Measurements from ENCODE around the gene PRSS2.

PRSS2 gene

DNA sequence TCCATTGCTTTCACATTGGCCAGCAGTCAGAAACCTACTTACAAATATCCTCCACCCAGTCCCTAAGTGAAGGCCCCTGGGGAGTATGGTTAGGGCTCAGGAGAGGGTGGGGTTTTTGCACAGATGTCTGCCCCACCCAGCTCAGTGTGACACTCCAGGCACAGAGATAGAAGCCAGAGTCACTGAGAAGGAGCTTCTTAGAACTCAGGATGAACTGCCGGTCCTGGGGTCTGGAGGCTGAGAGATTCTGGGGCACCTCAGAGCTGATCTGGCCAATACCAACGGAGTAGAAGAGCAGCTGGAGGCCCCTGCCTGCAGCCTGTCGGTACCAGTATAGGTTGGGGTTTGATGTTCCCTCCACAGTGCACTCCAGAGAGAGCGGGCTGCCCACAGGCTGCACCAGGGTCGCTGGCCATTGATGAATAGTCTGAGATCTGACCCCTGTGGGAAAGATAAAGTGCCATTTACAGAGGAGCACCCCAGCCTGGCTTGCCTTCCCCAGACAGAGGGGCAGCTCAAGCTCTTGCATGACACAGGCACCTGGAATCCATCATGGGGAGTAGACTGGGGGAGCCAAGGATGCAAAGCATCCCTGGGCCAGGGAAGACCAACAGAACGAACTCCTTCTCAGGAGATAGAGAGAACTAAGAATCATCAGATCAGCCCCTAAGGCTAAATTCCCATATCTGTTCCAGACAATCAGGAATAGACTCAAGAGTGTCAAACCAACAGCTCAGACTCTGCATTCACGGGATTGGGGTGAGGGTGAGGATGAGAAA, 41.9 kb downstream of the PRSS2 start:
- no peak for DNase-seq (ENCODE audit: low read depth in 1 of 2, low spot score in 1 of 2)
- H3K27ac ChIP-seq (replicated peaks), result no peak overlapping the region
- peaks cover 9% of the 10 kb centered on the region for H3K27me3 ChIP-seq (ENCODE audit: insufficient read depth, poor library complexity, severe bottlenecking)
- TF ChIP-seq, protein P1, sequence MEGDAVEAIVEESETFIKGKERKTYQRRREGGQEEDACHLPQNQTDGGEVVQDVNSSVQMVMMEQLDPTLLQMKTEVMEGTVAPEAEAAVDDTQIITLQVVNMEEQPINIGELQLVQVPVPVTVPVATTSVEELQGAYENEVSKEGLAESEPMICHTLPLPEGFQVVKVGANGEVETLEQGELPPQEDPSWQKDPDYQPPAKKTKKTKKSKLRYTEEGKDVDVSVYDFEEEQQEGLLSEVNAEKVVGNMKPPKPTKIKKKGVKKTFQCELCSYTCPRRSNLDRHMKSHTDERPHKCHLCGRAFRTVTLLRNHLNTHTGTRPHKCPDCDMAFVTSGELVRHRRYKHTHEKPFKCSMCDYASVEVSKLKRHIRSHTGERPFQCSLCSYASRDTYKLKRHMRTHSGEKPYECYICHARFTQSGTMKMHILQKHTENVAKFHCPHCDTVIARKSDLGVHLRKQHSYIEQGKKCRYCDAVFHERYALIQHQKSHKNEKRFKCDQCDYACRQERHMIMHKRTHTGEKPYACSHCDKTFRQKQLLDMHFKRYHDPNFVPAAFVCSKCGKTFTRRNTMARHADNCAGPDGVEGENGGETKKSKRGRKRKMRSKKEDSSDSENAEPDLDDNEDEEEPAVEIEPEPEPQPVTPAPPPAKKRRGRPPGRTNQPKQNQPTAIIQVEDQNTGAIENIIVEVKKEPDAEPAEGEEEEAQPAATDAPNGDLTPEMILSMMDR (IDR thresholded peaks at IDR 0.05; ENCODE audit: insufficient read depth, low read length), result no peak
- TF ChIP-seq GABPA (IDR thresholded peaks at IDR 0.05; ENCODE audit: low read depth), result no peak
- no peak for TF ChIP-seq REST (IDR thresholded peaks at IDR 0.05; ENCODE audit: insufficient replicate concordance, low read depth)
- no peak for TF ChIP-seq SPI1 (IDR thresholded peaks at IDR 0.05; ENCODE audit: borderline replicate concordance, low read depth)
- H3K4me3 ChIP-seq (replicated peaks; ENCODE audit: insufficient read depth, low read length), result no peak overlapping the region

DNA sequence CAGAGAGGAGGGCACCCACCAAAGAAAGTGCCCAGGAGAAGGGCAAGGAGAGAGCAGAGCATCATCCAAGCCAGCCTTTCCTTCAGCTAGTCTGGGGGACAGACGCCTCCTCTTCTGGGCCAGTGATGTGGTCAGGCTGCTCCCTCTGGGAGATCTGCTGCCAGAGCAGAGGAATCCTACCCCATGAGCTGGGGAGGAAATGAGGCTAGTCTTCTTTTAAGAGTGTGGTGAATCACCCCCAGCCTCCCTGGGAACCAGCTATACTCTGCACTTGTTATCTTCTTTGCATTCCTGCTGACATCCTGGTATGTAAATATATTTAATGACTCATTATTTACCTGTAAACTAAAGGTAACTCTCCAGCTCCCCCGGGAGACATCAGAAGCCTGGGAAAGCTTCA, 42.5 kb downstream of the PRSS2 start:
- DNase-seq (ENCODE audit: low read depth in 1 of 2, low spot score in 1 of 2), result no peak
- TF ChIP-seq REST (IDR thresholded peaks at IDR 0.05; ENCODE audit: insufficient replicate concordance, low read depth) (no peak), GABPA (IDR thresholded peaks at IDR 0.05; ENCODE audit: low read depth) (no peak), POLR2AphosphoS5 (IDR thresholded peaks at IDR 0.05; ENCODE audit: low read depth) (no peak), SPI1 (IDR thresholded peaks at IDR 0.05; ENCODE audit: borderline replicate concordance, low read depth) (no peak)
- TF ChIP-seq, protein P1 (IDR thresholded peaks at IDR 0.05; ENCODE audit: insufficient read depth, low read length), result no peak
- Histone ChIP-seq H3K27ac (replicated peaks) (no peak overlapping the region), H3K4me3 (replicated peaks; ENCODE audit: insufficient read depth, low read length) (no peak overlapping the region), H3K27me3 (ENCODE audit: insufficient read depth, poor library complexity, severe bottlenecking) (peaks cover 5% of the 10 kb centered on the region)

DNA sequence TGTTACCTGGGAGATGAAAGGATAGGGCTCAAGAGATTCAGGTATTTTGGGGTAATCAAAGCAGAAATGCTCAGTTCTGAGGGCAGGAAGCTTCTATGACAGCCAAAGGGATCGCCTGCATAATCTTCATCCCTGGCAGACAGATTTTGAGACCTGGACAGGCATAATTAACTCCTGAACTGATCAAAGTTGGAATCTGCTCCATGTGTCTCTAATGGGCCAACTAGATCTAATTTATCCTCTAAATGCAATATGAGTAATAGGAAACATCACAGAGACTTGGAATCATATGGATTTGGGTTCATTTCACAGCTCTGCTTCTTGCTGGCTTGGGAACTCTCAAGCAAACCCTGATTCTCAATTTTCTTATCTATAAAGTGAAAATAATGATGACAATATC, 42.9 kb downstream of the PRSS2 start:
- Histone ChIP-seq H3K27me3 (ENCODE audit: insufficient read depth, poor library complexity, severe bottlenecking) (peaks cover 4% of the 10 kb centered on the region), H3K27ac (replicated peaks) (no peak overlapping the region), H3K4me3 (replicated peaks; ENCODE audit: insufficient read depth, low read length) (no peak overlapping the region)
- TF ChIP-seq POLR2AphosphoS5 (IDR thresholded peaks at IDR 0.05; ENCODE audit: low read depth) (no peak), GABPA (IDR thresholded peaks at IDR 0.05; ENCODE audit: low read depth) (no peak), SPI1 (IDR thresholded peaks at IDR 0.05; ENCODE audit: borderline replicate concordance, low read depth) (no peak), REST (IDR thresholded peaks at IDR 0.05; ENCODE audit: insufficient replicate concordance, low read depth) (no peak)
- TF ChIP-seq, protein P1 (IDR thresholded peaks at IDR 0.05; ENCODE audit: insufficient read depth, low read length), result no peak
- no peak for DNase-seq (ENCODE audit: low read depth in 1 of 2, low spot score in 1 of 2)
